WTC11 (cell line): ENCODE measurements around the gene GPRC5A.

ENCODE experiments used
- ARID4B ChIP-seq: sonication (generic); formaldehyde crosslinking; IDR thresholded peaks from 2 replicates; pipeline ENCODE4 v1.8.0; 2023; ENCODE audit warnings: missing genetic modification reagents, mild to moderate bottlenecking, borderline replicate concordance
- CREM ChIP-seq: sonication (generic); formaldehyde crosslinking; IDR thresholded peaks from 2 replicates; pipeline ENCODE4 v1.8.1; 2022; ENCODE audit warnings: mild to moderate bottlenecking, missing genetic modification reagents, moderate library complexity
- CTCF ChIP-seq: fragments of 200-600 bp; IDR thresholded peaks from 2 replicates; pipeline ENCODE4 v1.8.0; 2022; ENCODE audit warnings: antibody characterized with exemption
- GABPB1 ChIP-seq: sonication (generic); formaldehyde crosslinking; IDR thresholded peaks from 2 replicates; pipeline ENCODE4 v1.8.1; 2023; ENCODE audit warnings: mild to moderate bottlenecking, missing genetic modification reagents
- HMGXB4 ChIP-seq: sonication (generic); formaldehyde crosslinking; IDR thresholded peaks from 2 replicates; pipeline ENCODE4 v1.8.1; 2023; ENCODE audit warnings: mild to moderate bottlenecking, moderate library complexity, missing genetic modification reagents
- STAT6 ChIP-seq: sonication (generic); formaldehyde crosslinking; conservative IDR thresholded peaks from 2 replicates; pipeline ENCODE4 v1.8.1; 2023; ENCODE audit warnings: mild to moderate bottlenecking, low read depth, missing genetic modification reagents, moderate library complexity
- TP53 ChIP-seq: sonication (generic); formaldehyde crosslinking; IDR thresholded peaks from 2 replicates; pipeline ENCODE4 v1.8.1; 2023; ENCODE audit warnings: mild to moderate bottlenecking, missing genetic modification reagents

- TF ChIP-seq CREM (CRISPR knock-in tag) (no peak), STAT6 (CRISPR knock-in tag) (no peak), GABPB1 (CRISPR knock-in tag) (no peak), TP53 (CRISPR knock-in tag) (no peak), HMGXB4 (CRISPR knock-in tag) (no peak), CTCF (no peak), ARID4B (CRISPR knock-in tag) (no peak)
These were observed 17.3 kb downstream of the GPRC5A start for GRCh38 chr12:12908711-12909110.
